ENCODE results near the gene BCAT1.
"Not testable (repeated sequence)": the region's sequence is repeated elsewhere in the genome, so short reads cannot be mapped to it uniquely, and the experiment has no call there.

BCAT1 gene

DNA sequence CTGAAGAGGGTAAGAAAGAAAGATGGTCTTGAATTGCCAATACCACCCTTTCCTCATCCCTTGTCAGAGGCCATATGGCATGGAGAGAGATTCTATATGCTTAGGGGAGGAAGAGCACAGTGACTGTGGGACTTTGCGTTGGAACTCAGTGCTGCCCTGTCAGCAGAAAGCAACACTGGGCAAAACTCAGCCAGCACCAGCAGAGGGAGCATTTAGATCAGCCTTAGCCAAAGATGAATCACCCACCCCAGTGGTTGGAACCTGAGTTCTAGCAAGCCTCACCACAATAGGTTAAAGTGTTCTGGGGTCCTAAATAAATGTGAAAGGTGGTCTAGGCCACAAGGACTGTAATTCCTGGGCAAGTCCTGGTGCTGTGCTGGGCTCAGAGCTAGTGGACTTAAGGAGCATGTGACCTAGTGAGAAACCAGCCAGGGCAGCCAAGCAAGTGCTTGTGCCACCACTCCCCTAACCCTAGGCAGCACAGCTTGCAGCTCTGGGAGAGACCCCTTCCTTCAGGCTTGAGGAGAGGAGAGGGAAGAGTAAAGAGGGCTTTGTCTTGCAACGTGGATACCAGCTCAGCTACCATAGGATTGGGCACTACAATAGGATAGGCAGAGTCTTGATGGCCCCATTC lies 11.4 kb upstream of the BCAT1 start:
- DNase-seq (ENCODE audit: low spot score): peak; percentile 9

DNA sequence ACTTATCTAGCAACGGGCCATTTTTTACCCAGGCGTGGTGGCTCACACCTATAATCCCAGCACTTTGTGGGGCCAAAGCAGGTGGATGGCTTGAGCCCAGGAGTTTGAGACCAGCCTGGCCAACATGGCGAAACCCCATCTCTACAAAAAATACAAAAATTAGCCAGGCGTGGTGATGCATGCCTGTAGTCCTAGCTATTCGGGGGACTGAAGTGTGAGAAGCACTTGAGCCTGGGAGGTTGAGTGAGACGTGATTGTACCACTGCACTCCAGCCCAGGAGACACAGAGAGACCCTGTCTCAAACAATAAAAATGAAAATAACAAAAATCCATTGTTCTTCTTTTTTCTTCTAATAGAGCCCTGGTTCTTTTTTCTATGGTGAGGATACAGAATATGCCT lies 7.5 kb upstream of the BCAT1 start:
- DNase-seq (ENCODE audit: low spot score): not testable (repeated sequence)

DNA sequence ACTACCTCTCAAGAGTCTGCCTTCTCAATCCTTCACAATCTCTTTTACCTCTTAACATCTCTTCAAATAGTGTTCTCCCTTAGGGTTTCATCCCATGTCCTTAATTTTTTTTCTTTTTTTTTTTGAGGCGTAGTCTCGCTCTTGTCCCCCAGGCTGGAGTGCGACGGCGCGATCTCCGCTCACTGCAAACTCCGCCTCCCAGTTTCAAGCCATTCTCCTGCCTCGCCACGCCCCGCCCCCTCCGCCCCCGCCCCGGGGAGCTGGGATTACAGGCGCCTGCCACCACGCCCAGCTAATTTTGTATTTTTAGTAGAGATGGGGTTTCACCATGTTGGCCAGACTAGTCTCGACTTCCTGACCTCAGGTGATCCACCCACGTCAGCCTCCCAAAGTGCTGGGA lies 7.0 kb upstream of the BCAT1 start:
- DNase-seq (ENCODE audit: low spot score): no peak

DNA sequence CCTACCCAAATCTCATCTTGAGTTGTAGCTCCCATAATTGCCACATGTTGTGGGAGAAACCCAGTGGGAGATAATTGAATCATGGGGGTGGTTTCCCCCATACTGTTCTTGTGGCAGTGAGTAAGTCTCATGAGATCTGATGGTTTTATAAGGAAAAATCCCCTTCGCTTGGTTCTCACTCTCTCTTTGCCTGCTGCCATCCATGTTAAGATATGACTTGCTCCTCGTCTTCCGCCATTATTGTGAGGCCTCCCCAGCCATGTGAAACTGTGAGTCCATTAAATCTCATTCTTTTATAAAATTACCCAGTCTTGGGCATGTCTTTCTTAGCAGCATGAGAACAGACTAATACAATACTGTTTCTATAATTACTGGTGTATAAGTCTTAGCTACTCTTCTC lies 6.5 kb upstream of the BCAT1 start:
- DNase-seq (ENCODE audit: low spot score): no peak

DNA sequence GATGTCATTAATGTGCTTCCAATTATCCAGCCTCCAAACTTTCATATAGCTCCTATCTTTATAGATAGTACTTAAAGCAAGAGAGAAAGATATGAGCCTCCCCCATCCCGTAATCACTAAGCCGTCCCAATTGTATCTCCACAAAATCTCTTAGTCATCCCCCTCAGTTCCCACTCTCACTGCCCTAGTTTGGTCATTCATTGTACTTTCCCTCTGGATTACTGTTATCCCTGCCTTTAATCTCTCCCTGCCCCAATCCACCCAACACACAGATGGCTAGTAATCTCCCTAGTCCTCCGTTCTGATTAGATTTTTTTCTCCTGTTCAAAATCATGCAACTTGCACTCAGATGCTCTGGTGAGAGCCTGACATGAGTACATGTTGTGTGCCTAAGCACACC lies 5.4 kb upstream of the BCAT1 start:
- DNase-seq (ENCODE audit: low spot score): no peak

DNA sequence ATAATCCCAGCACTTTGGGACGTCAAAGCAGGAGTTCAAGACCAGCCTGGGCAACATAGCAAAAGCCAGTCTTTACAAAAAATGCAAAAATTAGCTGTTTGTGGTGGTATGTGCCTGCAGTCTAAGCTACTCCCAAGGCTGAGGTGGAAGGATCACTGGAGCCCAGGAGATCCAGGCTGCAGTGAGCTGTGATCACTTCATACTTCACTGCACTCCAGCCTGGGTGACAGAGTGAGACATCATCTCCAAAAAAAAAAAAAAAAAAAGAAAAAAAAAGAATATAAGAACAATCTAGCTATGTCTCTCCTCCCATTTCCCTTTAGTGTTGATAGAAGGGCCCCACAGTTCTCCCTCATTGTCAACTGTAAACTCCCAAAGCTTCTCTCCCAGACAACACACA lies 3.5 kb upstream of the BCAT1 start:
- no peak for DNase-seq (ENCODE audit: low spot score)

DNA sequence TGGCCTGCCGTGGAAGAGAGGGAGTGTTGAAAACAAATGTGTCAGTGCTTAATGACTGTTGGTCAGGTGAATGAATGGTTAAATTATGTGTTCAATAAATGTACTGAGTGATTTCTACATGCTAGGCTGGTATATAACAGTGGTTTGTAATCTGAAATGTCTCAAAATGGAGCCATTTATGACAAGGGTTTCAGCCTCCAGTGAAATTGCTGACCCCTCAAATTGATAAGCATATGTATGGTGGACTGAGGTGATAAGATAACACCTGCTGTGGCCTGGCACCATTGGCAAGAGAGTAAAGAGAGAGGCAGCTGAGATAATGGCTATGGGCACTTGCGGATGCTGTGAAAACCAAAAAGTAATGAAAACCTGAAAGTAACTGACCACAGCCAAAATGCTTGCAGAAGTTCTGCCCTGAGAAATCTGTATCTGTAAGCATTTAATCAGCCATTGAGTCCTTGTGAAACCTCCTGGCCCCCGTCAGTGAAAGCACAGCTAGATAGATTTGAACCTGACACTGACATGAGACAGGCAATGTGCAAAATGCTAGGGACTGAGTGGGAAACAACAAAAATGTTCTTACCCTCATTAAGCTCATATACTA lies 1.4 kb upstream of the BCAT1 start:
- no peak for DNase-seq (ENCODE audit: low spot score)

DNA sequence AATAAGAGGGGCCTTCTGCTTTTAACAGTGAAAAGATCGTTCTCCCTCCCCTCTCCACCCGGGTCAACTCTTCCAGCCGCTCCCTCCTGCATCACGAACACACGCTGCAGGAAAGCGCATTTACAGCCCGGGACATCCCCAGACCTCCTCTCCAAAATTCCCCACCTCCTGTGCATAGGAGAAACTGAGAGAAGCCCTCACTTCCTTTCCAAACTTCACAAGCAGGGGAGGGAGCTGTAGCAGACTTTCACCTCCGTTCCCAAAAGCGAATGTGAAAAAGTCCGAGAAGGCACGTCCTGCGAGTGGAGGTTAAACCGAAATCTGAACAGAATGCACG lies 513 bp downstream of the BCAT1 start:
- DNase-seq (ENCODE audit: low spot score): no peak

DNA sequence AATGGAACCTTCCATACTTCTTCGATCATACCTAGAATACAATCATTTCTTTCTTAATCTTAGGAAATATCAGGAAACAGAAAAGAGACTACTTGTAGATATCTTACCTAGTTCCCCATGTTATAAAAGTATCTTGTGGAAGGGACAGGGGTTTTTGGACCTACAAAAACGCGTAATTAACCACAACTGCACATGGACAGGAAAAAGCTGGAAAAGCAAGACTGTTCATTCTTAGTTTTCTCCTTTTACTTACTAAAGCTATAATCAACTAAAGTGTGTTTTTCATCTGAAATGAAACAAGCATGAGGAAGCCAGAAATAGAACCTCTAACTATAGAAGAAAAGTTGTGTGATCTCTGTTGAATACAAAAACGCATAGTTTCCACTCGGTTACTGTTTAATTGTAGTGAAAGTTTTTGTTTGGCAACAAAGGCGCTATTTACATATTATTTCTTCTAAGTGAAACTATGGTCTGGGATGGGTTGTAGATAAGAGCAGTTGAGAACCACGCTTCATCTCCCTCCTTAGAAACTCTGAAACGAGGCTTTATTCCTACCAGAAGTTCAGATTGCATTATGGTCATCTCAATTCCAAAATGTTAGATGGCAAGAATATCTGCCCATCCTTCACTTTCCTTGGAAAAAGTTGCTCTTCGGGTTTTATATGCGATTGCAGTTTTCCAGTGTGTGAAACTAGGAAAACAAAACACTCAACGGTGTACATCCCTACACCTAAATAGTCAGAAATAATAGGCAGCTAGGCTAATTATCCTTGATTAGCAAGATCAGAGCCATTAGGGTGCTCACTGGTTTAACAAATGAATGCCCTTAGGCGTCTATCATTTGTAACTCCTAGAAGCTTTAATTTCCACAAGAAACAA lies 1.1 kb downstream of the BCAT1 start:
- DNase-seq (ENCODE audit: low spot score): no peak

DNA sequence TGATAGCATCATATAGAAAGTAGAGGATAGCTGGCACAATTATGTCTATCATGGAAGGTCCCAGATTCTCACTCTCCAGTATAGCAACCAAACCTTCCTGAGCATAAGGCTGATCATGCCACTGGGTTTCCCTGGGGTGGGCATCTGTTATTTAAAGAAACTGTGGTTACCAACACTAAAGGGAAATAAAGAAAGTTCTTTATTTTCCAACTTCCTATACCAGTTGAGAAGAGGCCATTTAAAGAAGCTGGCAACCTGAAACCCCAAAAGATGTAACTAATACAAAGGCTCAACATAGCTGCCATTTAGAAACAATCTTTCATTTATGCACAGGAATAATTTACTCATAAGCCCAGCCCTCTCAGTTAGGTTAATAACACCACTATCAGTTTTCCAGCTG lies 3.1 kb downstream of the BCAT1 start:
- no peak for DNase-seq (ENCODE audit: low spot score)

DNA sequence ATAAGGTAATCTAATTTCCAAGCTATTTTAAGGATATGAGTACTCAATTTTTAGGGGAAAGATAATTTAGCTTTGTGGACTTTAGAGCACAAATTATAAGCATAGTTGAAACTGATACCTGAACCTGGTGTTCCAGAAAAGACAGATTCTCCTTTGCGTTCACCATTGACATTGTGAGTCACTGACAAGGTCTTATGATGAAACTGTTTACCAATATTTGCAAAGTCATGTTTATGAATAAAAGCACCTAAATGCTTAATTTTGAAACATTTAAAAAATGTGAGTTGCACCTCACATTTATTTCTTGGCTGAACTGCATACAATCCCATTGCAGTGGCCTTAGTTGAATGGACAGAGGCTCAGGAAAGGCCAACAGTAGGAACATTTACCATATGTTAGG lies 3.9 kb downstream of the BCAT1 start:
- no peak for DNase-seq (ENCODE audit: low spot score)

DNA sequence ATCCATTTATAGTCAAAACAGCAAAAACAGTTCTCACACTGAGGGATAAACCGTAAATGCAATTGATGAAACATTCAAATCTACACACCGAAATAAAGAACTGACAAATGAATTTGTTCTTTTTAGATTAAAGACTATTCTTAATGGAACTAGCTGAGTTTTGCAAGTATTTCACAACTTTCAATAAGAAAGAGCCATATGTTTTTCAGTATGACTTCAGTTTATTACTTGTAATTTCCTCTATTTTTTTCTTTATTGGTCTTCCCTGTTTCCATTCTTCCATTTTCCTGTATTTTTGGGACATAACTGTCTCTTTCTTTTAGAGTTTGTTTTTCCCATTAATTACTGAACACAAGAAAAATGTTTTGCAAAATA lies 4.3 kb downstream of the BCAT1 start:
- DNase-seq (ENCODE audit: low spot score): no peak

DNA sequence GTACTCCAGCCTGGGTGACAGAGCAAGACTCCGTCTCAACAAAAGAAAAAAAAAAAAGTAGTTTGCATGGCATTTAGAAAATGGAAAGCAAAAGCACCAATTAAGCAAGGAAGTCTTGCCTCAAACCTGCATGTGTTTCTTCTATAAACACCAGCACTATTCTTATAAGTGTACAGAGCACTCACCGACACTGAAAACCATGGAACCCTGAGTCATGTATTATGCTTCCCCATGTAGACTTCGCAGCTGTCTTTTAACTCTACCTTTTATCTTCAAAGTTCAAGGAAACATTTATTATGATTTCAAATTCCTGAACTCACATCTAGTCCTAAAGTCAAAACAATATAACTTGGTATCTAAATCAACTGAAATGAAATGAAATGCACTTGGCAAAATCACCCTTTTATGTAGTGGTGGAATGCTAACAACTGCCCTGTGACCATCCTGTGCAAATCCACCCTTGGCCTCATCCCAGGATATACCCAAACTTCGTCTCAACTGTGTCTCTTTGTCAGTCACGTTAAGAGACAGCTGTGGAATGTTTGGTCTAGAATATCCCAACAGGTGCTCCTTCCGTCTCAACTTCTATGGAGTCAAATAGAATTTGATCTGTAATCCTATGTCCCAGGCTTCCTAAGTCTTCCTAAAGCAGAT lies 4.8 kb downstream of the BCAT1 start:
- DNase-seq (ENCODE audit: low spot score): no peak

DNA sequence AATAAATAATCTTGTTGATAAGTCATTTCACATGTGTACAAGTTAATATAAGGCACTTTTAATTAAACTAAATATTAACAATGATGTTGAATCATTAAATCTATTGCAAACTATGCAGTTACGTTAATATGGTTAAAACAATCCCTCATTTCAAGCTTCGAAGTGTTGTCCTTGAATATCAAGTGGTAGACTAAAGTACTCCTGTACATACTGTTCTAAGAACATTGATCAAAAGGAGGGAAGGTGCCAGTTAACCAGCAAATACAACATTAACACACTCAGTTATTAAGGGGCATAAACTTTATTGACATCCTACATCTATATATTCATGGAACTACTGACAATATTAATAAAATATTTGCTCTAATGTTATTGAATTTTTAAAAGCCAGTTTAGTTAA lies 8.7 kb downstream of the BCAT1 start:
- DNase-seq (ENCODE audit: low spot score): no peak

DNA sequence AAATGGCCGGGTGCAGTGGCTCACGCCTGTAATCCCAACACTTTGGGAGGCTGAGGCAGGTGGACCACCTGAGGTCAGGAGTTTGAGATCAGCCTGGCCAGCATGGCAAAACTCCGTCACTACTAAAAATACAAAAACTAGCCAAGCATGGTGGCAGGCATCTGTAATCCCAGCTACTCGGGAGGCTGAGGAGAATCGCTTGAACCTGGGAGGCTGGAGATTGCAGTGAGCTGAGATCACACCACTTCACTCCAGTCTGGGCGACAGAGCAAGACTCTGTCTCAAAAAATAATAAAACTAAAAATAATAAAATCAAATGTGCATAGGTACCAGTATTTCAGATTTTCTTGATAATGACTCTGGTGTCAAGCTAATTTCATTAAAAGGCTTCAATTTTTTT lies 9.3 kb downstream of the BCAT1 start:
- DNase-seq (ENCODE audit: low spot score): not testable (repeated sequence)

DNA sequence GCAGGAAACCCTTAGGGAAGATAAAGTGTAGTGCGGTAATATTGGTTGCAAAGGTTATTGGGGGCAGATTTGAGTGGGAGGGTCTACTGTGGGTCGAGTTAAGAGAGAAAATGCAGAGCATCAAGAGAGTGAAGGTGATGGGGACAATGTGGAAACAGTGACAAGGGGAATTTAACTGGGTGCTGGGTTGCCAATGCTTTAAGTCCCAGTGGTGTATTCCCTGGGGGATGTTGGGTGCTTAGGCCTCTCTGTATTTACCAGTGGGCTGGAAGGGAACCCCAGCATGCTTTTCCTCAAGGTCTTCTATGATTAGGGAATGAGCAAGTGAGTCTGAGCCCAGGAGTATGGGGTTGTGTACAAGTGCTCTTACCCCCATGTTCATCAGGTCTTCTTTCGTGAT lies 10.6 kb downstream of the BCAT1 start:
- DNase-seq (ENCODE audit: low spot score): no peak

DNA sequence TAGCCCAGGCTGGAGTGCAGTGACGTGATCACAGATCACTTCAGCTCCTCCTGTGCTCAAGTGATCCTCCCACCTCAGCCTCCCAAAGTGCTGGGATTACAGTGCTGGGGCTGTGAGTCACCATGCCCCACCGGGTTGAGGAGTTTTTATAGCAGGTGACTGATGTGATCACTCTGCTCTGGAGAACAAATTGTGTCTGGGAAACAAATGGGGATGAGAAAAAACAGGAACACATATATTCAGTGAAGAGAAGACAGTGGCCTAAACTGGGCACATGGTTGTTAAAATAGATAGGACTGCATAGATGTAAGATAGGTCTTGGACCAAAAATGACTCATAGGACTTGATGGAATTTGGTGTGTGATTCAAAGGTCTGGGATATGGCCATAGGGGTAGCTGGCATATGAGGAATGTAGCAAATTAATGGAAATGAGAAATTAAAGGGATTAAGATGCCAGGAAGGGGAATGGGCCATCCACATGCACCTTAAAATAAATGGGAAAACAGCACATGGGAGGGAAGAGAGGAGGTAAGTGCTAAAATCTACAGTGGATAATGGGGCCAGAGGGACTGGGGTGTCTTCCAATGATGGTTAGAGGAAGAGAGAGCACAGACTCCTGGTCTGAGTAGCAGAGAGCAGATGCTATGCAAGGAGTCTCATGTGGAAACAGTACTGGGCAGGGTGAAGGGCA lies 11.2 kb downstream of the BCAT1 start:
- no peak for DNase-seq (ENCODE audit: low spot score)

DNA sequence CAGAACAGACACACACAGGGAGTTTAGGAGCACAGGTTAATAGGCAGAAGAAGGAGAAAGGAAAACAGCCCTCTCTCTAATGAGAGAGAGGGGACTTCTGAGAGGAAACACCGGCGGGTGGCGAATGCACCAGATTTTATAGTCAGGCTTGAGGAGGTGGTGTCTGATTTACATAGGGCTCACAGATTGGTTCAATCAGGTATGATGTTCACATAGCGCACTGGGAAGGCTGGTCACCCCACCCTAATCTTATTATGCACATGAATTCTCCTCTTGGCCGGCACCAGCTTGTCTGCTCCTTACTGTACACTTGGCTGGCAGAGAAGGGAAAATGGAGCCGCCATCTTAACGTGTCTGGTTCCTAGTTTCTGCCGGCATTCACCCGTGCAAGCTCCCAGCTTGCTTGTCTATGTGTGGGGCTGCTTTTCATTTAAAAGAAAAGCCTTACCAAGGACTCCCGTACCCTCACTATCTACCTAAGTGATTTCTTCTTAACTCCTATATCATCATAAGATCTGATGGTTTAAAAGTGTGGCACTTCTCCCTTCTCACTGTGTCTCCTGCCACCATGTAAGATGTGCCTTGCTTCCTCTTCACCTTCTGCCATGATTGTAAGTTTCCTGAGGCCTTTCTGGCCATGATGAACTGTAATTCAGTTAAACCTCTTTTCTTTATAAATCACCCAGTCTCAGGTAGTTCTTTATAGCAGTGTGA lies 15.1 kb downstream of the BCAT1 start:
- no peak for DNase-seq (ENCODE audit: low spot score)

DNA sequence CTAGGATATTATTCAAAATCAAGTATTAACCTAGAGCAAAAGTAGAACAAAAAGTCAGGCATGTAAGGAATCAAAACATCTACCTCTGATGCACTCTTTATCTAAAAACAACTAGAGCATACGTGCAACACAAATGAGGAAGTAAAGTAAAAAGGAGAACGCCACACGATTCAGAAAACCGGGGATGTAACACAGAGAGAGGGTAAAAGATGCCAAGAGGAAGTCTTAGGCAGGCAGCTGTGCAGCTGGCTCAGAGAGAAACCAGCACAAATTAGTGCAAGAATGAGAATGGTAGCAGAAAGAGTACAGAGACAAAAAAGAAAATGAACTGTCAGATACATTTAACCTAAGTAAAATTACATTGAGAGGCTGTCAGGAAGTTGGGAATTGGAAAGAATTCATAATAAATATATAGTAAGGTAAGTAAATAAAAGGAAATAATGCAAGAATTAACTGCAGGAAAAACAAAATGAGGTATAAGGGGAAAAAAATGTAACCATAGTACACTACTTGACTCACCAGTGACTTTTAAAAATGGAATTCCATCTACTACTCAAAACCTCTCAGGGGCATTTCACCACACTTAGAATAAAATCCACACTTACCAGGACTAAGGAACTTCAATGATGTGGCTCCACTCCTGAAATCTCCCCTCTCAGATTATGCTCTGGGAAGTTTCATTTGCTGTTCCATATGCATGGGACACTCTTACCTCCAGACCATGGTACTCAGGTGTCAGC lies 17.1 kb downstream of the BCAT1 start:
- DNase-seq (ENCODE audit: low spot score): no peak

DNA sequence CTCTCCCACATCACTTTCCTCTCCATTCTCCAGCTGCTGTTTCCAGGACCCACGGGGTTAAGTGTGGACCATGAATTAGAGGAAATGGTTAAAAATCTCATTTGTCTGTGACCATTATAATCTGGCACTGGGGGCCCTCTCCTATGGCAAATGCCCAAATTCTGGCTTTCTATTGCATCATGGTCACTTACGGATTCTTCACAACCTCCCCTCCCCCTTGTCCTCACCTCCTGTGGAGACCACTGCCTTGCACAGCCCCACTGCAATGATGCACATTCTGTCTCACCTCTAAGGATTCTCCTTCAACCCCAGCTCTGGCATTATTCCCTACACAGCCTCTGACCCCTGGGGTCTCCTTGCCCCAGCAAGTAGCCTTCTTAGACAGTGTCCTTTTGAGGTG lies 18.9 kb downstream of the BCAT1 start:
- no peak for DNase-seq (ENCODE audit: low spot score)

All from CD4-positive, alpha-beta T cell treated with Interleukin-15 for 4 hours (primary cell).